ENCODE results near the gene NTM. TPM values are rescaled to one million over a fixed set of nuclear protein-coding genes. Genes with fewer than 3 reads are reported as not detected.

Gene NTM
- total RNA-seq, 6 donors from 2014 or later, result 4.1 to 151 (median 115) TPM

DNA sequence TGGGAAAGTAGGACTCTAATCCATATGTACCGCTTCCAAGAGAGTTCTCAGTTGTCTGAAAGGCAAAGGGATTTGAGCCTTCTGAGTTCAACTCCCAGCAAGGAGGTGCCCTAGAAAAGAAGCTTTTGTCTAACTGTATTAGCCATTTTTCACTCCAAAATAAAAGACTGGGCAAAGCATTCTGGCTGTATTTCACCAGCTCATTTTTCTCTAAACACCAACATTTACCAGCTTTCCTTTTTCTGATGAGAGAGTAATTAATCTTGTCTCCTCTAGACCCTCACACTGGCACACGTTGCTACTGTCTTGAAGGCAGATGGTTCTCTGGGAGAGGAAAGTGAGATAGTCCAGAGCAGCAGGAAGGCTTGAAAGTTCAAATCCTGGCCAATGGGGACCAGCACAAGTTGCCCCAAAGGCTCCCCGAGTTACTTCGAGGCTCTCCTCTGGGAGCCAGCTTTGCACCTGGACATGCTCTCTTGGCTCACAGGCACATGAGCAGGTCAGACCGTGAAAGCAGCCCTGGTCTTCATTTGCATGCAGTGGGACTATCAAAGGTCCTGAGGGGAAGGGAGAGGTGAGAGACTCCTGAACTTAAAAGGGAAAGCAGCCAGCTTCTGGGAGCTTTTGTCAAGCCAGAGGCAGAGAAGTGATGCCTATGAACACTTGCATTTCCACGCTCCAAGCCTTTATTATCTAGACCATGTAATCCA, 100.0 kb downstream of the NTM start:
- 55 to 61% methylated on average over 6 of the region's 6 CpGs for WGBS, 2 donors
- H3K4me3 ChIP-seq, result no peak overlapping the region
- no peak for ATAC-seq (ENCODE audit: low FRiP score in 2 of 2)
- no peaks in the 10 kb centered on the region for H3K9me3 ChIP-seq
- H3K4me1 ChIP-seq, result no peaks in the 10 kb centered on the region
- no peak for DNase-seq
- H3K27ac ChIP-seq, result no peak overlapping the region
- H3K36me3 ChIP-seq, result no peaks in the 10 kb centered on the region
- H3K27me3 ChIP-seq, result no peaks in the 10 kb centered on the region
- no peak for TF ChIP-seq POLR2A (IDR thresholded peaks at IDR 0.05)
- no peak for TF ChIP-seq EP300 (IDR thresholded peaks at IDR 0.05)
- TF ChIP-seq, protein P1, sequence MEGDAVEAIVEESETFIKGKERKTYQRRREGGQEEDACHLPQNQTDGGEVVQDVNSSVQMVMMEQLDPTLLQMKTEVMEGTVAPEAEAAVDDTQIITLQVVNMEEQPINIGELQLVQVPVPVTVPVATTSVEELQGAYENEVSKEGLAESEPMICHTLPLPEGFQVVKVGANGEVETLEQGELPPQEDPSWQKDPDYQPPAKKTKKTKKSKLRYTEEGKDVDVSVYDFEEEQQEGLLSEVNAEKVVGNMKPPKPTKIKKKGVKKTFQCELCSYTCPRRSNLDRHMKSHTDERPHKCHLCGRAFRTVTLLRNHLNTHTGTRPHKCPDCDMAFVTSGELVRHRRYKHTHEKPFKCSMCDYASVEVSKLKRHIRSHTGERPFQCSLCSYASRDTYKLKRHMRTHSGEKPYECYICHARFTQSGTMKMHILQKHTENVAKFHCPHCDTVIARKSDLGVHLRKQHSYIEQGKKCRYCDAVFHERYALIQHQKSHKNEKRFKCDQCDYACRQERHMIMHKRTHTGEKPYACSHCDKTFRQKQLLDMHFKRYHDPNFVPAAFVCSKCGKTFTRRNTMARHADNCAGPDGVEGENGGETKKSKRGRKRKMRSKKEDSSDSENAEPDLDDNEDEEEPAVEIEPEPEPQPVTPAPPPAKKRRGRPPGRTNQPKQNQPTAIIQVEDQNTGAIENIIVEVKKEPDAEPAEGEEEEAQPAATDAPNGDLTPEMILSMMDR (IDR thresholded peaks at IDR 0.05), result no peak
- TF ChIP-seq POLR2AphosphoS5 (IDR thresholded peaks at IDR 0.05), result no peak

DNA sequence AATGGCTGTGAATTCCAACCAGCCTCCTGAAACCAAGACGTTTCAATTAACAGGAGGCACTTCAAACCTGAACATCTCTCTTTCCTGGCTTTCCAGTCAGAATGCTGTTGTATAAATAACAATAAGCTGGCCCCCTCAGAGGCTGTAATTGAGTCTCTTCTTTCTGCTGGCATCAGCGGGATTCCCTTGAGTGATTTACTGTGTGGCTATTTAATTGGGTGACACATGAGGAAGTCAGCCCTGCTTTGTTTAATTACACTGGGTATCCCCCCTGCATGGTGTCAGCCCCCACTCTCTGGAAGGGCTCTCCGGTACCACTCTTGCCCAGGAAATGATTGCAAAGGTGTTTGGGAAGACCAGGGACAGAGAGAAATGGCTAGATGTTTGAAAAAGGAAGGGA, 101.6 kb downstream of the NTM start:
- TF ChIP-seq EP300 (IDR thresholded peaks at IDR 0.05), result no peak
- TF ChIP-seq, protein P1 (IDR thresholded peaks at IDR 0.05), result no peak
- no peak for TF ChIP-seq POLR2A (IDR thresholded peaks at IDR 0.05)
- TF ChIP-seq POLR2AphosphoS5 (IDR thresholded peaks at IDR 0.05), result no peak
- 4 to 19% methylated on average over 3 of the region's 3 CpGs for WGBS, 2 donors
- ATAC-seq (ENCODE audit: low FRiP score in 2 of 2) (no peak), DNase-seq (no peak)
- H3K27ac ChIP-seq, result no peak overlapping the region
- H3K4me1 ChIP-seq, result no peaks in the 10 kb centered on the region
- no peaks in the 10 kb centered on the region for H3K27me3 ChIP-seq
- H3K9me3 ChIP-seq, result no peaks in the 10 kb centered on the region
- H3K4me3 ChIP-seq, result no peak overlapping the region
- no peaks in the 10 kb centered on the region for H3K36me3 ChIP-seq

DNA sequence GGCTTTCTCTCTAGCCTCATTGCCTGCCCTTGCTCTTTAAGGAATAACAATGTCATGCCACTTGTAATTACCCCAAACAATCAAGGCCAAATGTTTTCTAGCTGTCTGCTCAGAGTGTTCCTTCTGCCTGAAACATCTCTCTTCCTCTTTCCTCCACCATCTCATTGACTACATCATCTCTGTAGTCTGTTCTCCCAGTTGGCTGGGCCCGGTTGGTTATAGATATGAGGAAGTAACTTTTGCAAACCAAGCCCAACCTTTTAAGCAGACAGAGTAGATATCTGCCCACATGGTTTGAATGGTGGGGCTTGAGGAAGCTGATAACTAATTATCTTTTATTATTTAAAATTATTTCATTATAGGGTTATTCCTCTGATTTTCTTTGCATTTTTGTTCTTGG, 104.5 kb downstream of the NTM start:
- ATAC-seq (ENCODE audit: low FRiP score in 2 of 2) (no peak), DNase-seq (no peak)
- H3K4me1 ChIP-seq, result no peaks in the 10 kb centered on the region
- no peaks in the 10 kb centered on the region for H3K9me3 ChIP-seq
- 52 to 59% methylated on average over 1 of the region's 1 CpG for WGBS, 2 donors
- no peak overlapping the region for H3K27ac ChIP-seq
- TF ChIP-seq POLR2AphosphoS5 (IDR thresholded peaks at IDR 0.05) (no peak), POLR2A (IDR thresholded peaks at IDR 0.05) (no peak), EP300 (IDR thresholded peaks at IDR 0.05) (no peak)
- TF ChIP-seq, protein P1 (IDR thresholded peaks at IDR 0.05), result no peak
- no peak overlapping the region for H3K4me3 ChIP-seq
- H3K36me3 ChIP-seq, result no peaks in the 10 kb centered on the region
- H3K27me3 ChIP-seq, result no peaks in the 10 kb centered on the region

DNA sequence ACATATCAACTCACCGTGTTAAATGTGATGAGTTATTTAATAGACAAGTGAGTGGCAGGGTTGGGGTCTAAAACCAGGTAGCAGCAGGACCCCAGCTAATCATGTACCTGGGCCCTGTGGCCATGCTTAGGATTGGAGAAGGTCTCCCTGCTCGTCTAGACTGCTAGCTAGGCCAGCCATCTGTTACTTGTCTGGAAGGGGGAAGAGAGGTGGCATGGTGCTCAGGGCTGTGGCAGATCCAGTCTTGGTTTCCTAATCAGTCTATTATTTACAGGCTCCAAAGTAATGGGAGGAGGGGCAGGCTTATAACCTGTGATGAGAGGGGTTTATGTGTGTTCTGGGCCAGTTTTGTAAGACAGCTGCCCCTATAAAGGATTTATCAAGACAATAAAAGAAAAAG, 105.9 kb downstream of the NTM start:
- Histone ChIP-seq H3K27me3 (no peaks in the 10 kb centered on the region), H3K4me1 (no peaks in the 10 kb centered on the region), H3K36me3 (no peaks in the 10 kb centered on the region), H3K27ac (no peak overlapping the region), H3K4me3 (no peak overlapping the region), H3K9me3 (no peaks in the 10 kb centered on the region)
- 58 to 79% methylated on average over 1 to 2 of the region's 2 CpGs for WGBS, 2 donors
- no peak for TF ChIP-seq POLR2AphosphoS5 (IDR thresholded peaks at IDR 0.05)
- no peak for TF ChIP-seq POLR2A (IDR thresholded peaks at IDR 0.05)
- no peak for TF ChIP-seq EP300 (IDR thresholded peaks at IDR 0.05)
- TF ChIP-seq, protein P1 (IDR thresholded peaks at IDR 0.05), result no peak
- no peak for ATAC-seq (ENCODE audit: low FRiP score in 2 of 2)
- no peak for DNase-seq

DNA sequence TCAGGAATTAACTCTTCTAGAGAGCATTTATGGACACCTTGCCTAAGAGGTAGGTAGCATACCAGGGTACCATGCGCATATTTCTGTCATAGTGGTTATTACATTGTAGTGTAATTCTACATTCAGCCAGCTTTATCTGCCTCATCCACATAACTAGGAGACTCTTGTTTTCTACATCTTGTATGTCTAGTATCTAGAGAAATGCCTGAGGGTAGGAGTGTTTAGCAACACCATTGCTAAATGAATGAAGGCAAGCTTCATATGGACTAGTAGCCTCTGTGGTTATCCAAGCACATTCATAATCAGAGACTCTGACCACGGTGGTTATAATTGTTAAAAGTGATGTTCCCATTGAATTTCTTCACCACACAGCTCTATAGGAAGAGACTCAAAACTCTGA, 107.9 kb downstream of the NTM start:
- WGBS, 2 donors, result 87 to 91% methylated on average over 2 of the region's 2 CpGs
- Histone ChIP-seq H3K27ac (no peak overlapping the region), H3K36me3 (no peaks in the 10 kb centered on the region), H3K4me1 (no peaks in the 10 kb centered on the region), H3K4me3 (no peak overlapping the region), H3K9me3 (no peaks in the 10 kb centered on the region), H3K27me3 (no peaks in the 10 kb centered on the region)
- ATAC-seq (ENCODE audit: low FRiP score in 2 of 2) (no peak), DNase-seq (no peak)
- no peak for TF ChIP-seq EP300 (IDR thresholded peaks at IDR 0.05)
- no peak for TF ChIP-seq POLR2AphosphoS5 (IDR thresholded peaks at IDR 0.05)
- no peak for TF ChIP-seq POLR2A (IDR thresholded peaks at IDR 0.05)
- TF ChIP-seq, protein P1 (IDR thresholded peaks at IDR 0.05), result no peak
